ENCODE data around the gene RNU6-8. TPM values are rescaled to one million over a fixed set of nuclear protein-coding genes. Genes with fewer than 3 reads are reported as not detected.

Gene RNU6-8
- total RNA-seq, 1 donor from 2014 or later: not detected

GRCh38 chr14:32224737-32225377 is 21.8 kb upstream of the RNU6-8 start:
- H3K36me3 Mint-ChIP-seq (ENCODE audit: low read depth): no peaks in the 10 kb centered on the region
- no peaks in the 10 kb centered on the region for H3K9me3 Mint-ChIP-seq
- H3K4me1 Mint-ChIP-seq: peaks cover 3% of the 10 kb centered on the region
- CTCF ChIA-PET: interaction anchor here (1.0 to 1.2 kb wide), 2 partner anchors 28 to 299 kb away, joined by 3 read pairs; no protein-coding TSS in a partner anchor
- H3K27ac Mint-ChIP-seq: no peak overlapping the region
- TF ChIP-seq CTCF (IDR thresholded peaks at IDR 0.05): no peak
- peaks cover 11% of the 10 kb centered on the region for H3K27me3 Mint-ChIP-seq
- H3K4me3 Mint-ChIP-seq: no peak overlapping the region
- peak; percentile 84 for ATAC-seq (ENCODE audit: low read depth)
- intact Hi-C loops (cut with micrococcal nuclease): loop anchor here (2.0 kb wide), 1 partner anchor 18 kb away; no protein-coding TSS in a partner anchor
- DNase-seq: no peak
- POLR2A ChIA-PET: interaction anchor here (0.6 kb wide), 2 partner anchors 85 to 1482 kb away, joined by 3 to 5 read pairs; no protein-coding TSS in a partner anchor

GRCh38 chr14:32217301-32217700 is 14.2 kb upstream of the RNU6-8 start:
- intact Hi-C loops (cut with micrococcal nuclease): no loop called here
- ChIA-PET POLR2A (no interaction called here), CTCF (no interaction called here)
- no peak for TF ChIP-seq CTCF (IDR thresholded peaks at IDR 0.05)
- H3K27ac Mint-ChIP-seq: no peak overlapping the region
- DNase-seq (no peak), ATAC-seq (ENCODE audit: low read depth) (no peak)
- peaks cover 11% of the 10 kb centered on the region for H3K27me3 Mint-ChIP-seq
- no peaks in the 10 kb centered on the region for H3K36me3 Mint-ChIP-seq (ENCODE audit: low read depth)
- no peaks in the 10 kb centered on the region for H3K9me3 Mint-ChIP-seq
- H3K4me3 Mint-ChIP-seq: no peak overlapping the region
- H3K4me1 Mint-ChIP-seq: no peaks in the 10 kb centered on the region

GRCh38 chr14:32212833-32213232 is 9.8 kb upstream of the RNU6-8 start:
- H3K4me1 Mint-ChIP-seq: no peaks in the 10 kb centered on the region
- POLR2A ChIA-PET: no interaction called here
- no peak overlapping the region for H3K27ac Mint-ChIP-seq
- CTCF ChIA-PET: no interaction called here
- H3K36me3 Mint-ChIP-seq (ENCODE audit: low read depth): no peaks in the 10 kb centered on the region
- ATAC-seq (ENCODE audit: low read depth) (no peak), DNase-seq (no peak)
- intact Hi-C loops (cut with micrococcal nuclease): no loop called here
- peaks cover 3% of the 10 kb centered on the region for H3K27me3 Mint-ChIP-seq
- H3K4me3 Mint-ChIP-seq: no peak overlapping the region
- no peaks in the 10 kb centered on the region for H3K9me3 Mint-ChIP-seq
- no peak for TF ChIP-seq CTCF (IDR thresholded peaks at IDR 0.05)

- ChIA-PET CTCF (no interaction called here), POLR2A (interaction anchor here (0.6 kb wide), 1 partner anchor 288 kb away, joined by 6 read pairs; no protein-coding TSS in a partner anchor)
Observed at GRCh38 chr14:32211068-32211404, 8.0 kb upstream of the RNU6-8 start.

GRCh38 chr14:32209471-32209870 is 6.4 kb upstream of the RNU6-8 start:
- no peaks in the 10 kb centered on the region for H3K9me3 Mint-ChIP-seq
- intact Hi-C loops (cut with micrococcal nuclease): loop anchor here (10.0 kb wide), 1 partner anchor 1335 kb away; the partner anchor contains the start of gene COCH
- peaks cover 3% of the 10 kb centered on the region for H3K27me3 Mint-ChIP-seq
- no peak for ATAC-seq (ENCODE audit: low read depth)
- no peaks in the 10 kb centered on the region for H3K36me3 Mint-ChIP-seq (ENCODE audit: low read depth)
- no peak for DNase-seq
- ChIA-PET POLR2A (no interaction called here), CTCF (no interaction called here)
- peaks cover 15% of the 10 kb centered on the region for H3K4me1 Mint-ChIP-seq
- H3K4me3 Mint-ChIP-seq: no peak overlapping the region
- no peak for TF ChIP-seq CTCF (IDR thresholded peaks at IDR 0.05)
- H3K27ac Mint-ChIP-seq: no peak overlapping the region

More at GRCh38 chr14:32211068-32211404, 8.0 kb upstream of the RNU6-8 start:
- Mint-ChIP-seq H3K4me3 (no peak overlapping the region), H3K27me3 (peaks cover 3% of the 10 kb centered on the region), H3K4me1 (peaks cover 7% of the 10 kb centered on the region), H3K27ac (no peak overlapping the region), H3K9me3 (no peaks in the 10 kb centered on the region), H3K36me3 (ENCODE audit: low read depth) (no peaks in the 10 kb centered on the region)
- DNase-seq: no peak
- TF ChIP-seq CTCF (IDR thresholded peaks at IDR 0.05): no peak
- intact Hi-C loops (cut with micrococcal nuclease): no loop called here
- ATAC-seq (ENCODE audit: low read depth): no peak

Data from activated B cell treated with CpG ODN at 0.5 μM for 24 hours (primary cell).